GM21619 (cell line): ENCODE results near the gene KCNB1.

ENCODE experiments used
- ATAC-seq: cut with Tn5 transposase; IDR thresholded peaks from one replicate; pipeline ENCODE4 v1.9.1; 2021; ENCODE audit not compliant: unreplicated experiment

Gene KCNB1

GRCh38 chr20:49501917-49502316, 19.4 kb upstream of the KCNB1 start:
- ATAC-seq: no peak

GRCh38 chr20:49497398-49497669, 14.9 kb upstream of the KCNB1 start:
- ATAC-seq: no peak

- ATAC-seq: no peak
These were observed 14.3 kb upstream of the KCNB1 start for GRCh38 chr20:49496553-49497397.

GRCh38 chr20:49496043-49496442, 13.6 kb upstream of the KCNB1 start:
- no peak for ATAC-seq

- ATAC-seq: no peak
These were observed 8.2 kb upstream of the KCNB1 start for GRCh38 chr20:49490689-49491088.

GRCh38 chr20:49489688-49490087, 7.2 kb upstream of the KCNB1 start:
- ATAC-seq: no peak

- ATAC-seq: no peak
These were observed 3.6 kb upstream of the KCNB1 start for GRCh38 chr20:49486064-49486463.

GRCh38 chr20:49485563-49485962, 3.1 kb upstream of the KCNB1 start:
- ATAC-seq: no peak

- ATAC-seq: no peak
These were observed 2.0 kb upstream of the KCNB1 start for GRCh38 chr20:49484180-49485140.

- ATAC-seq: no peak
These were observed 1.2 kb upstream of the KCNB1 start for GRCh38 chr20:49483696-49484123.

GRCh38 chr20:49483018-49483695, 689 bp upstream of the KCNB1 start:
- no peak for ATAC-seq

- ATAC-seq: no peak
These were observed 295 bp downstream of the KCNB1 start for GRCh38 chr20:49482173-49482572.

GRCh38 chr20:49481116-49481515, 1.4 kb downstream of the KCNB1 start:
- no peak for ATAC-seq

- ATAC-seq: no peak
These were observed 2.2 kb downstream of the KCNB1 start for GRCh38 chr20:49480236-49480635.

GRCh38 chr20:49479785-49480184, 2.7 kb downstream of the KCNB1 start:
- ATAC-seq: no peak

- ATAC-seq: no peak
These were observed 3.4 kb downstream of the KCNB1 start for GRCh38 chr20:49478754-49479689.

- ATAC-seq: no peak
These were observed 4.2 kb downstream of the KCNB1 start for GRCh38 chr20:49478266-49478665.

- ATAC-seq: no peak
These were observed 5.3 kb downstream of the KCNB1 start for GRCh38 chr20:49477200-49477599.

- ATAC-seq: no peak
These were observed 6.5 kb downstream of the KCNB1 start for GRCh38 chr20:49476016-49476355.

- no peak for ATAC-seq
These were observed 7.0 kb downstream of the KCNB1 start for GRCh38 chr20:49475292-49476015.
